ENCODE data around the gene DUSP9. TPM values are rescaled to one million over a fixed set of nuclear protein-coding genes. Genes with fewer than 3 reads are reported as not detected.

Gene DUSP9
- total RNA-seq, 1 experiment from 2014 or later = 12.0 TPM

DNA sequence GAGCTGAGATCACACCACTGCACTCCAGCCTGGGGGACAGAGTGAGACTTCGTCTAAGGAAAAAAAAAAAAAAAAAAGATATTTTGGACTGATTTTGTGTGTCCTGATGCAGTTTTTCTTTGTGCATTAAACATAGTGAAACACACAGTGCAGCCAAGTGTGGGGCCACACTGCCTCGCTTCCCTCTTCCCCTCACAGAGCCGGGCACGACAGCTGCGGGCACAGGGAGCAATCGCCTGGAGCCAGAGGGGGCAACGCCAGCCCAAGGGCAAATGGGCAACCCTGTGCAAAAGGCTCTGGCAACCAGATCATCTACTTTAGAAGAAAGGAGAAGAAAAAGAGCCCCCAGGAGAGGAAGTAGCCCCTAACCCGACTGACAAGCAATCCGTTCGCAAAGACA, 34.6 kb upstream of the DUSP9 start:
- no peak overlapping the region for H3K27ac Mint-ChIP-seq (ENCODE audit: unreplicated experiment)
- no TSS peak for BruUV-seq (replicated peaks)
- H3K27me3 ChIP-seq (replicated peaks; ENCODE audit: control insufficient read depth, insufficient read depth, low read length) = no peaks in the 10 kb centered on the region
- TF ChIP-seq, protein P1, sequence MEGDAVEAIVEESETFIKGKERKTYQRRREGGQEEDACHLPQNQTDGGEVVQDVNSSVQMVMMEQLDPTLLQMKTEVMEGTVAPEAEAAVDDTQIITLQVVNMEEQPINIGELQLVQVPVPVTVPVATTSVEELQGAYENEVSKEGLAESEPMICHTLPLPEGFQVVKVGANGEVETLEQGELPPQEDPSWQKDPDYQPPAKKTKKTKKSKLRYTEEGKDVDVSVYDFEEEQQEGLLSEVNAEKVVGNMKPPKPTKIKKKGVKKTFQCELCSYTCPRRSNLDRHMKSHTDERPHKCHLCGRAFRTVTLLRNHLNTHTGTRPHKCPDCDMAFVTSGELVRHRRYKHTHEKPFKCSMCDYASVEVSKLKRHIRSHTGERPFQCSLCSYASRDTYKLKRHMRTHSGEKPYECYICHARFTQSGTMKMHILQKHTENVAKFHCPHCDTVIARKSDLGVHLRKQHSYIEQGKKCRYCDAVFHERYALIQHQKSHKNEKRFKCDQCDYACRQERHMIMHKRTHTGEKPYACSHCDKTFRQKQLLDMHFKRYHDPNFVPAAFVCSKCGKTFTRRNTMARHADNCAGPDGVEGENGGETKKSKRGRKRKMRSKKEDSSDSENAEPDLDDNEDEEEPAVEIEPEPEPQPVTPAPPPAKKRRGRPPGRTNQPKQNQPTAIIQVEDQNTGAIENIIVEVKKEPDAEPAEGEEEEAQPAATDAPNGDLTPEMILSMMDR (IDR thresholded peaks at IDR 0.05; ENCODE audit: insufficient read depth in 1 of 2, low read depth in 1 of 2, low read length in 1 of 2, severe bottlenecking in 1 of 2, unreplicated experiment in 1 of 2) = no peak
- ChIA-PET CTCF (no interaction called here), POLR2A (no interaction called here)
- peaks cover 3% of the 10 kb centered on the region for H3K27me3 Mint-ChIP-seq (ENCODE audit: insufficient read depth, unreplicated experiment)
- no peaks in the 10 kb centered on the region for H3K9me3 Mint-ChIP-seq (ENCODE audit: unreplicated experiment)
- intact Hi-C loops (cut with micrococcal nuclease; ENCODE audit: unreplicated experiment) = loop anchor here (5.0 kb wide), 1 partner anchor 35 kb away; the partner anchor contains the start of gene DUSP9
- H3K4me3 Mint-ChIP-seq (ENCODE audit: unreplicated experiment) = no peak overlapping the region
- no peak for DNase-seq
- no peak overlapping the region for H3K4me3 ChIP-seq (ENCODE audit: low read depth, low read length)
- no peaks in the 10 kb centered on the region for H3K36me3 Mint-ChIP-seq (ENCODE audit: insufficient read depth, unreplicated experiment)
- no peaks in the 10 kb centered on the region for H3K4me1 Mint-ChIP-seq (ENCODE audit: low read depth, unreplicated experiment)
- no peaks in the 10 kb centered on the region for H3K4me1 ChIP-seq
- no peaks in the 10 kb centered on the region for H3K9me3 ChIP-seq
- H3K36me3 ChIP-seq (ENCODE audit: control insufficient read depth, insufficient read depth, low read length) = no peaks in the 10 kb centered on the region

DNA sequence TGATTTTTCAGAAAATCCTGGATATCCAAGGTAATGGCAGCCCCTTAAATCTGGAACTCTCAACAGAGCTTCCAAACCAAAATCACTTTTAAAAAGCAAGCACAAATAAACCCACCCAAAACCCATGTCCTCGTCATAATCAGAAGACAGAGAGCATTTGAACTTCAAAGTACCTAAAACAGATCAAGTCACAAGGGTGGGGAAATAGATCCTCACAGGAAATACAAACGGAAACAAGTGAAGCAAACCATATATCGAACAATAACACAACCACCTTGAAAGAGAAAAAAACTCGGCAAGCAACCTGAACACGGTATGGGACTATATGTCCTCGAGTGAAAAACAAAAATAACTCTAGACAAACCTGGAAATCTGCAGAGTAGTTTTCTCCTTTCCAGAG, 32.2 kb upstream of the DUSP9 start:
- H3K4me3 Mint-ChIP-seq (ENCODE audit: unreplicated experiment) = no peak overlapping the region
- Histone ChIP-seq H3K36me3 (ENCODE audit: control insufficient read depth, insufficient read depth, low read length) (no peaks in the 10 kb centered on the region), H3K4me1 (no peaks in the 10 kb centered on the region), H3K4me3 (ENCODE audit: low read depth, low read length) (no peak overlapping the region), H3K9me3 (no peaks in the 10 kb centered on the region), H3K27me3 (replicated peaks; ENCODE audit: control insufficient read depth, insufficient read depth, low read length) (no peaks in the 10 kb centered on the region)
- no peaks in the 10 kb centered on the region for H3K9me3 Mint-ChIP-seq (ENCODE audit: unreplicated experiment)
- CTCF ChIA-PET = no interaction called here
- no peaks in the 10 kb centered on the region for H3K4me1 Mint-ChIP-seq (ENCODE audit: low read depth, unreplicated experiment)
- H3K27ac Mint-ChIP-seq (ENCODE audit: unreplicated experiment) = no peak overlapping the region
- TF ChIP-seq, protein P1 (IDR thresholded peaks at IDR 0.05; ENCODE audit: insufficient read depth in 1 of 2, low read depth in 1 of 2, low read length in 1 of 2, severe bottlenecking in 1 of 2, unreplicated experiment in 1 of 2) = no peak
- H3K36me3 Mint-ChIP-seq (ENCODE audit: insufficient read depth, unreplicated experiment) = no peaks in the 10 kb centered on the region
- intact Hi-C loops (cut with micrococcal nuclease; ENCODE audit: unreplicated experiment) = loop anchor here (5.0 kb wide), 1 partner anchor 32 kb away; the partner anchor contains the start of gene DUSP9
- peaks cover 5% of the 10 kb centered on the region for H3K27me3 Mint-ChIP-seq (ENCODE audit: insufficient read depth, unreplicated experiment)
- no peak for DNase-seq
- BruUV-seq (replicated peaks) = no TSS peak
- POLR2A ChIA-PET = no interaction called here

DNA sequence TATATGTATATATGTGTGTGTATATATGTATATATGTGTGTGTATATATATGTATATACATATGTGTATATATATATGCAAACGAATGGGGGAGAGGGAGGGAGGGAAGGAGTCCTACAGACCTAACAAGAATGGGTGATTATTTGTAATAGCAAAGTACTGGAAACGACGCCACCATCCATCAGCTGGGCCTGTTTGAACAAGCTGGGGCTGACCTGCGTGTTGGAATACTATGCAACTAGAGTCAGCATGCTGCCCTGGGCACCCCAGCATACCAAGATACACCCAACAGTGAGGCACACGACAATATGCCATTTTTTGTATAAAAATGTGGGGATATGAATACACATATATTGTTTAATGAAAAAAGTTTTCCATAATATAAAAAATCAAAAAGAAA, 26.4 kb upstream of the DUSP9 start:
- TF ChIP-seq, protein P1 (IDR thresholded peaks at IDR 0.05; ENCODE audit: insufficient read depth in 1 of 2, low read depth in 1 of 2, low read length in 1 of 2, severe bottlenecking in 1 of 2, unreplicated experiment in 1 of 2) = no peak
- no peak overlapping the region for H3K4me3 ChIP-seq (ENCODE audit: low read depth, low read length)
- intact Hi-C loops (cut with micrococcal nuclease; ENCODE audit: unreplicated experiment) = no loop called here
- Mint-ChIP-seq H3K4me3 (ENCODE audit: unreplicated experiment) (no peak overlapping the region), H3K4me1 (ENCODE audit: low read depth, unreplicated experiment) (peaks cover 11% of the 10 kb centered on the region), H3K36me3 (ENCODE audit: insufficient read depth, unreplicated experiment) (no peaks in the 10 kb centered on the region), H3K9me3 (ENCODE audit: unreplicated experiment) (no peaks in the 10 kb centered on the region), H3K27me3 (ENCODE audit: insufficient read depth, unreplicated experiment) (peaks cover 5% of the 10 kb centered on the region), H3K27ac (ENCODE audit: unreplicated experiment) (no peak overlapping the region)
- H3K27me3 ChIP-seq (replicated peaks; ENCODE audit: control insufficient read depth, insufficient read depth, low read length) = no peaks in the 10 kb centered on the region
- H3K4me1 ChIP-seq = 0 out of 2 replicates have a peak, but pooled peaks cover 4% of the 10 kb centered on the region
- DNase-seq = no peak
- no peaks in the 10 kb centered on the region for H3K36me3 ChIP-seq (ENCODE audit: control insufficient read depth, insufficient read depth, low read length)
- no TSS peak for BruUV-seq (replicated peaks)
- H3K9me3 ChIP-seq = no peaks in the 10 kb centered on the region
- POLR2A ChIA-PET = no interaction called here
- CTCF ChIA-PET = no interaction called here
